Panc1 (cell line): ENCODE measurements around the gene PPP2R1B.

ENCODE experiments used
- CTCF ChIP-seq: fragments of 450-650 bp; IDR thresholded peaks from 2 replicates; pipeline ENCODE4 v1.5.1; 2017; ENCODE audit warnings: mild to moderate bottlenecking
- POLR2AphosphoS5 ChIP-seq: IDR thresholded peaks from 2 replicates; pipeline ENCODE4 v1.6.1; 2012; ENCODE audit warnings: mild to moderate bottlenecking, low read depth, low read length, moderate library complexity
- TCF7L2 ChIP-seq: IDR thresholded peaks from 2 replicates; pipeline ENCODE4 v1.6.1; 2011; ENCODE audit warnings: mild to moderate bottlenecking, low read depth, low read length, inconsistent platforms
- TF ChIP-seq, protein P1 (sequence below), 2 experiments: IDR thresholded peaks; 2 replicates each; pipeline ENCODE4 v1.6.1; 2011 to 2012; ENCODE audit warnings: low read depth in 2 of 2, control low read depth in 1 of 2, low read length in 1 of 2, mild to moderate bottlenecking in 1 of 2, moderate library complexity in 1 of 2; ENCODE audit not compliant: insufficient read depth in 1 of 2

DNA sequence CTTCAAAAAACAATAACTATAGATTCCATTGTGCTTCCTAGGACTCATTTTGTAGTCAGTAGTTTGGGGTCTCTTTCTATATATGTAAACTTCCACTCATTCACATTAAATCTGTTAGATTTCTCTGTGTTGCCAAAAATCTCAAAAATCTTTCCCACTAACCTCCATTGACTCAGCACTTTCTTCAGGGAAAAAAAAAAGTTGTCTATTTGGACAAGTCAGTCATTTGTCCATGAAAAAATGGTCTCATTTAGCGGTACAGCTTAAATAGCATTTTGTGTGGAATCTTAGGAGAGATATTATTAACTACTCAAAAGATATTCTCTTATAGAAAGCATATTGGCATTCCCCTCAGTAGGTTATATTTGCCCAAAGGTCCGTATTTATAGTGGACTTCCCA lies 81.9 kb downstream of the PPP2R1B start:
- TF ChIP-seq CTCF = no peak
- TF ChIP-seq POLR2AphosphoS5 = no peak
- TF ChIP-seq, protein P1, sequence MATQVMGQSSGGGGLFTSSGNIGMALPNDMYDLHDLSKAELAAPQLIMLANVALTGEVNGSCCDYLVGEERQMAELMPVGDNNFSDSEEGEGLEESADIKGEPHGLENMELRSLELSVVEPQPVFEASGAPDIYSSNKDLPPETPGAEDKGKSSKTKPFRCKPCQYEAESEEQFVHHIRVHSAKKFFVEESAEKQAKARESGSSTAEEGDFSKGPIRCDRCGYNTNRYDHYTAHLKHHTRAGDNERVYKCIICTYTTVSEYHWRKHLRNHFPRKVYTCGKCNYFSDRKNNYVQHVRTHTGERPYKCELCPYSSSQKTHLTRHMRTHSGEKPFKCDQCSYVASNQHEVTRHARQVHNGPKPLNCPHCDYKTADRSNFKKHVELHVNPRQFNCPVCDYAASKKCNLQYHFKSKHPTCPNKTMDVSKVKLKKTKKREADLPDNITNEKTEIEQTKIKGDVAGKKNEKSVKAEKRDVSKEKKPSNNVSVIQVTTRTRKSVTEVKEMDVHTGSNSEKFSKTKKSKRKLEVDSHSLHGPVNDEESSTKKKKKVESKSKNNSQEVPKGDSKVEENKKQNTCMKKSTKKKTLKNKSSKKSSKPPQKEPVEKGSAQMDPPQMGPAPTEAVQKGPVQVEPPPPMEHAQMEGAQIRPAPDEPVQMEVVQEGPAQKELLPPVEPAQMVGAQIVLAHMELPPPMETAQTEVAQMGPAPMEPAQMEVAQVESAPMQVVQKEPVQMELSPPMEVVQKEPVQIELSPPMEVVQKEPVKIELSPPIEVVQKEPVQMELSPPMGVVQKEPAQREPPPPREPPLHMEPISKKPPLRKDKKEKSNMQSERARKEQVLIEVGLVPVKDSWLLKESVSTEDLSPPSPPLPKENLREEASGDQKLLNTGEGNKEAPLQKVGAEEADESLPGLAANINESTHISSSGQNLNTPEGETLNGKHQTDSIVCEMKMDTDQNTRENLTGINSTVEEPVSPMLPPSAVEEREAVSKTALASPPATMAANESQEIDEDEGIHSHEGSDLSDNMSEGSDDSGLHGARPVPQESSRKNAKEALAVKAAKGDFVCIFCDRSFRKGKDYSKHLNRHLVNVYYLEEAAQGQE (IDR thresholded peaks at IDR 0.05; ENCODE audit: insufficient read depth in 1 of 2, low read depth in 2 of 2, low read length in 1 of 2) = no peak
- TF ChIP-seq TCF7L2 = no peak
